Measurements from ENCODE around the gene SIPA1L2.
A peak's percentile ranks its signal among the peaks of the same experiment; 100 is the strongest.

SIPA1L2 gene

DNA sequence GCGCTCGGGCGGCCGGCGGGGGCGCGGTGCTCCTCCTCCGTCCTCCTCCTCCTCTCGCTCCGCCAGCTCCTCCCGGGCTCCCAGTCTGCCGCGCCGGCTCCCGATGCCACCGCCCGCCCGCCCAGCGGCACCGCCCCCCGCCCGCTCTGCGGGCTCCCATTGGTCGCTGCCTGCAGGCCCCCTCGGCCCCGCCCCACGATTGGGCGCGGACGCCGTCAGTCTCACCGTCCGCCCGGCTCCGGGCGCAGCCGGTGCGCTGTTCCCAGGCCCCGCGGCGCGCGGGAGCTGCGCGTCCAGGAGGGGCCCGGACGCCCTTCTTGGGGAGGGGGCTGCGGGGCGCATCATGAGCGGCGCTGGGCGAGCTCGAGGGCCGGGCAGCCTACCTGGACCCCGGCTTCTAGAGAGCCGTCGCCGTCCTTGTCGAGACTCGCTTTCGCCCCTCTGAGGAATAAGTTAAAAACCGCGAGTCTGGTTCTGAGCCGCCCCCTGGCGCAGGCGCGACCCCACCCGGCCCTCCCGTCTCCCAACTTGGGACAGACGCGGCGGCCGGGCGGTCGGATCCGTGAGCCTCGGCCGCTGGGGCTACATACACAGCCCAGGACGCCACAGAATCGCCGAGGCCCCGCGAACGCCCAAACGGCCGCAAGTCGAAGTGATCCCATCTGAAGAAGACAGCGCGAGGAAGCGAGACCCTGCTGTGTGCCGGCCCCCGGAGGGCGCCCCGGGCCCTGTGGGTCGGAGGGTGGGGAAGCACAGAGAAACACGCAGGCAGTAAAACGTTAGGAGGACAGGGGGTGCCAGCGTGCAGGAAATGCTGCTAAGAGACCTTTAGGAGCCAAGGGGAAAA lies at the start of gene SIPA1L2:
Gene SIPA1L2, minus strand, starts transcription at position 87 of the 847 bp plus-strand sequence. CDS start 114,794 bp downstream, outside the sequence.
- DNase-seq, result peak; percentile 81

- peak; percentile 93 for DNase-seq
These were observed 48.4 kb upstream of the SIPA1L2 start for GRCh38 chr1:232678185-232678886.

DNA sequence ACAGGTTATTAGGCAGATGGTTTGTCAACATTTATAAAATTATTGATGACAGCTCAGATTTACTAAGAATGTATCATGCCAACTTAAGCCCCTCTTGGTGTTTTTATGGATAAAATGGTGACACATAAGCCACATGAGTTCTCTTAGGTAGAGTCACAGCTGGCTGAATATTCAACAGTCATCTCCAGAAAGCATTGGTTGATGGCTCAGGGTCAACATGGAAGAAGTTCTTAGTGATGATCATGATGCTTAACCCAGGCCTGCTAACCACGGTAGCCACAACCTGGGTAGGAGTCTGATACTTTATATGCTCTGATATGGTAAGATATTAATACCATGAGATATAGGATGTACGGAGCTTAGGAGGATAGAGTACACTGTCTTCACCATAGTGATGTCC lies 46.4 kb upstream of the SIPA1L2 start:
- no peak for DNase-seq

- DNase-seq, result no peak
These were observed 46.0 kb upstream of the SIPA1L2 start for GRCh38 chr1:232675898-232676297.

- DNase-seq, result no peak
These were observed 45.3 kb upstream of the SIPA1L2 start for GRCh38 chr1:232675260-232675659.

- DNase-seq, result no peak
These were observed 43.3 kb upstream of the SIPA1L2 start for GRCh38 chr1:232673256-232673655.

GRCh38 chr1:232669981-232670747 lies 40.2 kb upstream of the SIPA1L2 start:
- DNase-seq, result peak; percentile 63

DNA sequence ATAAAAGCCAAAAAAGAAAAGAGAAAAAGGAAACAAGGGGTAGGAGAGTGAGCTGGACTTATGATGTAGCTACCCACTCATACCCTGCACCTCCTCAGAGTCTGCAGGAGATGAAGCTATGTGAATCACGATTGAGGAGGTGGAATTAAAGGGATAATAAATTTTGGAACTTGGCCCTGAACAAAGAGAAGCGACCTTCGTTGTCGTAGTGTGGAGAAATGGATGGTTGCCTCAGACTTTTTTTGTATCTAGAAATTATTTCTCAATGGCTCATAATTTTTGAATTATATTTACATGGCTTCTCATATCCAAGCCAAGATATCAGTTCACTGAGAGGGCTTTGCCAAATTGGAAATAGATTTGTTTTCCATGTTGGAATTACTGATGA lies 37.8 kb upstream of the SIPA1L2 start:
- no peak for DNase-seq

DNA sequence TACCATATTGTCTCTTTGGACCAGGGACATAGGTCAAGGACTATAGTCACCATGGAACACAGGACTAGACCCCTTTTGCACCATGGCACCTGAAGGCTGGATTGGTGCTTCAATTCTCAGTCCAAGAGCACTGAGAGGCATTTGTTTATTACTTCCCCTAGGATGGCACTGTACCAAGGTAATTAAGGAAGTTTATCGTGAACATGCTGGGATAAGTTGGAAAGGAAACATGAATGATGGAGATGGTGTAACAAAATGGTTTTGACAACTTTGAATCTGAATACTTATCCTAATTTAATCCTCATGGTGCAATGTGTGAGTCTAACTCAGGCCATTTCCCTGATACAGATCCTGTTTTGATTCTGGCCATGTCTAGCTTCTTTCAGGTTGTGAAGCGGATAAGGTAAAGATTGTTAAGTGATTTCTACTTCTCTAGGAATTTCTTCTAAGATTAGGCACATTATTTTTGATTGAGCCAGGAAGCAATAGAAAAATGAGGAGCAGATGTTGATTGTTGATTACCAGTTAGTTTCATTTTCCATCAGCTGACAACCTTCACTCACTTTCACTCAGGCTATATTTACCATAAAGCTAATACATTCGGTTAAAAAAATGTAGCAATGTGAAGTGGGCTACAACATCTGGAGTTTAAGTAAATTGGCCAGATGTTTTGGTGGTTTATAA lies 37.3 kb upstream of the SIPA1L2 start:
- DNase-seq, result no peak

- no peak for DNase-seq
These were observed 35.2 kb upstream of the SIPA1L2 start for GRCh38 chr1:232664844-232665777.

DNA sequence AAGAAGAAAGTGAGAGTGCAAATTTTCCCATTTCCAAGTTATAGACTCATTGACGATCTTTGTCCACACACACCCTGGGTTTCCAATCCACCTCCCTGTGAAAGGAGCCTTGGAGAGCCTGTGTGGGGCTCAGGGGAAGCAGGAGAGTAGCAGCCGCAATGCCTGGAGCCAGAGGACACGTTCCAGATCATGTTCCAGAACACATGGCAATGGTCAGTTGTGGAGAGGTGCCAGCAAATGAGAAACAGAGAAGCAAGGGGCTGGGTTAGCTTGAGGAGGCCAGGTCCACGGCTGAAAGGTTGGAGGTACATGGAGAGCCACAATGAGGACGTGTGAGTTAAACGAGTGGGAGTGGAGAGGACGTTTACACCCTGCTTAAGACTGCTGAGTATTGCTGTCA lies 33.0 kb upstream of the SIPA1L2 start:
- no peak for DNase-seq

DNA sequence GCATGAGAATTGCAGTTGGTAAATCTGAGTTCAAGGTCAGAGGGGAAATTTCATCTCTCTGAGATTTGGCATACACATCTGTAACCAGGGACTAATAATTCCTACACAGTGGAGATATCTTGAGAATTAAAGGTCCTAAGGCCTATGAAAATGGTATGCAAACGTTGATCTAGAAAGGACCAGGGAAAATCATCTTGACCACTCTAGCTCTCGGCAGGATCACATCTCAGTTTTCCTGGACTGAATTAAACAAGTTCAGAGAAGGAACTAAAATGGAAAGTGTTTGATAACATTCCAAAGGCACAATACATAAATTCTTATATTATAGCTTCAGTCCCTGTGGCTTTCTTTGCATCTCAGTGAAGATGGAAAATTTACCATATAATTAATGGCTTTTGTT lies 28.5 kb upstream of the SIPA1L2 start:
- no peak for DNase-seq

GRCh38 chr1:232657426-232658005 lies 27.6 kb upstream of the SIPA1L2 start:
- DNase-seq, result no peak

DNA sequence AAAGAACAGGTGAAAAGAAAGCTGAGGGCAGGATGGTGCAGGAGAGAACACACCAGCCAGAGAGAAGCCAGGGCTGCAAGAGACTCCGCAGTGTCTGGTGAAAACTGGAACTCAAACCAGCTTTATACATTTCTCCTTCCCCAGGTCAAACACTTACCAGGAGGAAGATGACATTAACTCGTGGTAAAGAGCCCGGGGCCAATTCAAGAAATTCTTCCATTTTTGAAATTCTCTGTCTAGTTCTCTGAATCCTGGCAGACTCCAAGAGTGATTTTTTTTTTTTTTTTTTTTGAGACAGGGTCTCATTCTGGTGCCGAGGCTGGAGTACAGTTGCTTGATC lies 25.8 kb upstream of the SIPA1L2 start:
- no peak for DNase-seq

DNA sequence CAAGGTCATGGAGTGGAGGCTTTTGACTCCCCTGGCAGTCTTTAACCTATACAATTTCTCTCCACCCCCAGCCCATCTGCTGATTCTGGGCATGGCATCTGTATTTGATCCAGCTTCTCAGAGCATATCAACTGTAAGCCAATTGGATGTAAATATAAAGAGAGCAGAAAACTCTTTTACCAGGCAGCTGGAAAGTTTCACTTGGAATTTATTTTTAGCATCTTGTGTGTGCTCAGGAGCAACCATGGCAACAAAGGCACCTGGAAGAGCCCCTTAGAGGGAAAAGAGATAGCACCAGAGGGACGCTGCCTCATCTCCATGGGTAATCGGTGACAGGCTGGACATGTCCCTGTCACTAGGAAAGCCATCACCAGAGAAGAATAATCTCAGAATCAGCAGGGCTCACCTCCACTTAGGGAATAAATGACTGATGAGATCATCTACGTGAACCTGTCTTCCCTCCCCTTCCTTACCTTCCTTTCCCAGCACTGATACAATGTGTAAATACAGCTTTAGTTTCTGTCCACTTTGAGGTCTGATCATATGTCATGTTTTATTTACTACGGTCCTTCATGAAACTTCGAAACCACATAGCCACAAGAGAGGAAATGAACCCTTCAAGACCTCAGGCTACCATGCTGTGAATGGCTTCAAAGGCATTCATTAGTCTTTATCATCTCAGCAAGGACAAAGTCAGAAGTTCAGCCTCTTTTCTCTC lies 25.3 kb upstream of the SIPA1L2 start:
- DNase-seq, result peak; percentile 1

DNA sequence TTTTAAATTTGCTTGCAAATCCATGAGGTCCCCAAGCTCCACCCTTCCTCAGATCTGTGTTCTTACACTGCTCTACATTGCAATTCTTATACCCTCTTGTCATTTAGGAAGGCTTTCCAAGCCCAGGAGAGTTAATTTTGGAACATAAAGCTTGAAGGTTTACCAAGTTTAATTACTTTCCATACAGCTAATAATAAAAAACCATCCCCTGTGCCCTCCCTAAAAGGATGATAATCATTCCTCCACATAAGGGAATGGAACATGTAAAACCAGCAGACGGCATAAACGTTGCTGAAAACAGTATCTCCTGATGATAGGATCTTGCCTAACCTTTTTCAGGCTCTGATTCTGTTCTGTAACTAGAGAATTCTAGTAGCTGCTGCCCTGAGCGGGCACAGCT lies 23.9 kb upstream of the SIPA1L2 start:
- DNase-seq, result no peak

- DNase-seq, result no peak
These were observed 20.9 kb upstream of the SIPA1L2 start for GRCh38 chr1:232650845-232651244.

- no peak for DNase-seq
These were observed 20.5 kb upstream of the SIPA1L2 start for GRCh38 chr1:232650418-232650817.

DNA sequence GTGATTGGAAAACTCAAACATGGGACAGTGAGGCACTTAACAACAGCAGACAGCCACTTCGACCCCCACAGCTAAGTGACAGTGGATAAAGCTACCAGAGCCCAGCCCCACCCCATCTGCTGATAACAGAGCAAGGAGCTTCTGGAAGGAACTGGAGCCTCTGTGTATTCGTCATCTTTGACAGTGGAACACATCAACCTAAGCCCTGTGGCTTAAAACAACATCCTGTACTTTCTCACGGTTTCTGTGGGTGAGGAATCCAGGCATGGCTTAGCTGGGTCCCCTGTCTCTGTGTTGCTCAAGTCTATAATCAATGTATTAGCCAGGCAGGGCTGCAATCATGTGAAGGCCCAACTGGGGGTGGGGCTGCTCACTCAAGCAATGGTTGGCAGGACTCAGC lies 18.4 kb upstream of the SIPA1L2 start:
- no peak for DNase-seq

- DNase-seq, result no peak
These were observed 14.3 kb upstream of the SIPA1L2 start for GRCh38 chr1:232644209-232644608.

- peak; percentile 14 for DNase-seq
These were observed 13.3 kb upstream of the SIPA1L2 start for GRCh38 chr1:232643251-232643650.
